Mononuclear cell (primary cell): ENCODE measurements around the gene DPP6. TPM values are rescaled to one million over a fixed set of nuclear protein-coding genes. Genes with fewer than 3 reads are reported as not detected.

Source experiments
- H3K27me3 ChIP-seq: 2 replicates; pipeline ENCODE4 v1.6.0; 2011; ENCODE audit warnings: low read length, control low read depth; ENCODE audit not compliant: insufficient read depth
- H3K4me1 ChIP-seq: 2 replicates; pipeline ENCODE4 v1.5.1; 2011; ENCODE audit warnings: mild to moderate bottlenecking, low read length, control low read depth; ENCODE audit not compliant: insufficient read depth
- H3K4me3 ChIP-seq: 2 replicates; pipeline ENCODE4 v1.5.1; 2011; ENCODE audit warnings: mild to moderate bottlenecking, low read length, moderate library complexity
- H3K9me3 ChIP-seq: 2 replicates; pipeline ENCODE4 v1.5.1; 2011; ENCODE audit warnings: low read depth, mild to moderate bottlenecking, control low read depth, low read length
- total RNA-seq: library from RNA; depleted of rRNA; stranded (reverse); fragments of >200 nt; gene quantifications from one replicate; pipeline ENCODE4 v1.2.3, GENCODE V29; 2012

The DPP6 gene
- total RNA-seq, 1 donor = not detected

DNA sequence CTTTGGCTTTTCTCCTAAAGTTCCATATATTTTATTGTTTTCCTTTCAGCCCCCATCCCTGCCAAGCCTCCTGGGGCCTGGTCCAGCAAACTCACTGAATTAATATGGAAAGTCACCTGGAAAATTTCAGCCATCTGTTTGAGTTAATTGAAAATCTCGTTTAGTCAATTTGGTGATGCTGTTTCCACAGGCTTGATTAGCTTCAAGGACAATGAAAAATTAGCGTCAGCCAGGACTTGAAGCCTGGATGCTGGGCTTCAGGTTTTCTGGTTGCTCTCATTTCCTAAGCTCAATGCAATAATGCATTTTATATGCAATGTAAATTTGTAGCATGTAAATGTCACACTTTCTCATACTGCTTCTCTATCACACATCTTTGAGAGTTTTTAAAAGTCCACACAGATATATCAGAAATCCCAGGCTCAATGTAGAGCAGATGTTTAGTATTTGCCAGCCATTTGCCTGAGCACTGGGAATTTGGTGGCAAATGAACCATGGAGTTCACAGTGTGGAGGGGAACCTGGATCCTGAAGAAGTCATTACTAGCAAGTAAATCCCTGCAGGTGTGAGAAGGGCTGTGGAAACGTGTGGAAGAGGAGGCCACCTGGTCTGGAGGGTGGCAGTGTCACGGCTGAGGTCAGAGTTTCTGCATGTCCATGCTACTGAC, 722.2 kb downstream of the DPP6 start:
- Histone ChIP-seq H3K4me3 (no peak overlapping the region), H3K4me1 (no peaks in the 10 kb centered on the region), H3K27me3 (no peaks in the 10 kb centered on the region), H3K9me3 (no peaks in the 10 kb centered on the region)

DNA sequence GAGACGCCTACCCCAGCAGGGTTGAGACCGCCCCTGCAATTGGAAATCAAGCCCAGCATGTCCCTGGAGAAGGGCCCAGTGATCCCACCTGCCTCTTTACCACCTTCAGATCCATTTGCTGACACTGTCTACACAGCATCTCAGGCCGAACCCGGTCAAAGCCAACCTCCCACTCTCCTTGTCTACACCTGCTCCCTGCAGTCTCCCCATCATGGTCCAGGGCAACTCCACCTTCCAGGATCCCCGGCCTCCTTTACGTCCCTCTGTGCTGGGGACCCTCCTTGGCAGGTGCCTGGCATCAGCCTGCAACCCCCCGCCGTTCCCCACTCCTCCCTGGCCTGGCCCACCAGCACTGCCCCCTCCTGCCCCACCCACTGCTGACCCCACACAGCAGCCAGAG, 723.5 kb downstream of the DPP6 start:
- Histone ChIP-seq H3K9me3 (no peaks in the 10 kb centered on the region), H3K4me3 (no peak overlapping the region), H3K4me1 (no peaks in the 10 kb centered on the region), H3K27me3 (no peaks in the 10 kb centered on the region)

GRCh38 chr7:154776350-154776749, 724.2 kb downstream of the DPP6 start:
- H3K4me1 ChIP-seq = no peaks in the 10 kb centered on the region
- no peak overlapping the region for H3K4me3 ChIP-seq

GRCh38 chr7:154777023-154777422, 724.8 kb downstream of the DPP6 start:
- Histone ChIP-seq H3K9me3 (no peaks in the 10 kb centered on the region), H3K4me3 (no peak overlapping the region), H3K4me1 (no peaks in the 10 kb centered on the region), H3K27me3 (no peaks in the 10 kb centered on the region)

More at GRCh38 chr7:154776350-154776749, 724.2 kb downstream of the DPP6 start:
- Histone ChIP-seq H3K27me3 (no peaks in the 10 kb centered on the region), H3K9me3 (no peaks in the 10 kb centered on the region)

- no peaks in the 10 kb centered on the region for H3K4me1 ChIP-seq
- H3K4me3 ChIP-seq = no peak overlapping the region
- no peaks in the 10 kb centered on the region for H3K27me3 ChIP-seq
- no peaks in the 10 kb centered on the region for H3K9me3 ChIP-seq
Observed at GRCh38 chr7:154777489-154777888, 725.3 kb downstream of the DPP6 start.

DNA sequence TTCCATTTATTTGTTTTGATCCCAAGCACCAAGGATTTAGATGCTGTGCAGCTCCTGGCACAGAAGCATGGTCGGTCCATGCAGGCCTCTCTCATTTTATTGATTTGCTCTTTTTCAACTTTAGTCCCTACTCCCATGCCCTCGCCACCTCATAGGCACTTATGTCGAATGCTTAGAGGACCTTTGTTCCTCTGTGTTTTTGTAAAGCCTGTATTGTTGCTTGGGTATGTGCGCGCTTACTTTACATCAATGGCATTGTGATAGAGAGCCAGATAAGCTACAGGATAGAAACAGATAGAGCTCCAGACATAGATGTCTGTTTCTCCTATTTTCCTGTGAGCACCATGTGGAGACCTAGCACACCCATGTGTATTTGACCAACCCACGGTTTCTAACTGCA, 725.7 kb downstream of the DPP6 start:
- Histone ChIP-seq H3K4me1 (no peaks in the 10 kb centered on the region), H3K27me3 (no peaks in the 10 kb centered on the region), H3K9me3 (no peaks in the 10 kb centered on the region), H3K4me3 (no peak overlapping the region)

DNA sequence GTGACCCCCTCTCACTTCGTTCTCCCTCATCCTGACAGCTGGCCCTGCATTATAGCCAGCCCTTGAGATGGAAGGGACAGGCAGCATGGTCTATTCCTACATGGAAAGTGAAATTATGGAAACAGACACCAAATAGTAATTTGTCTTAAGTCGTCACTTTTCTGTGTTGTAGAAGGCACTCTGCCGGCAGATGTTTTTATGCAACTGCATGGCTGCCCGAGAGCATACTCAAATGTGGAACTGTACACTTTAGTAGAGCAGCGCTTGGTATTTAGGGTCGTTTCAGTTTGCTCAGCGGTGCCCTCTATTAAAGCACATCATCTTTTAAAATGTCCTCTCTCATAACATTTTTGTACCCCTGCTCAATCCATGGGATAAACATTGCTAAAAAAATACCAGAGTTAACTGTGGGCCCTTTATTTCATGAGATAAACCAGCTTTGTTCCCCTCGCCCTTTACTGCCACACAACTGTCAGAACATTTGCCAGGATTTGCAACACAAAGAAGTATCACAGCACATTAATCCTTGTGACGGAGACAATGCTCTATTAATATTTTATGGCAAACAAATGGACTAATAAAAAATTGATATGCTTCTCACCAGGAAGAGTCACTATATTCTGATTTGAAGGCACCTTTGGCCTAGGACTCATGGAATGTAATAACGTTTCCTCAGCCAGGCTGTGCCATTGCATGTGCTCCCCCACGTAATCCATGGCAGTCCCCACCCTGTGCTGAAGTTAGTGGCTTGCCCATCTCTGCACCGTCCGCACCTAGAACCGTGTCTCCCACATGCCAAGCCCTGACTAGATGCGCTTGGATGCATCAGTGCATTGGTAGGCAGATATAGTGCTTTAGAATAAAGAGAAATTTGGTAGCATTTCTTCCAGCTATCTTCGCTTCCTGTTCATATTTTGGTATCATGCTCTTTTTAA, 729.4 kb downstream of the DPP6 start:
- no peaks in the 10 kb centered on the region for H3K27me3 ChIP-seq
- no peaks in the 10 kb centered on the region for H3K4me1 ChIP-seq
- no peak overlapping the region for H3K4me3 ChIP-seq
- no peaks in the 10 kb centered on the region for H3K9me3 ChIP-seq

DNA sequence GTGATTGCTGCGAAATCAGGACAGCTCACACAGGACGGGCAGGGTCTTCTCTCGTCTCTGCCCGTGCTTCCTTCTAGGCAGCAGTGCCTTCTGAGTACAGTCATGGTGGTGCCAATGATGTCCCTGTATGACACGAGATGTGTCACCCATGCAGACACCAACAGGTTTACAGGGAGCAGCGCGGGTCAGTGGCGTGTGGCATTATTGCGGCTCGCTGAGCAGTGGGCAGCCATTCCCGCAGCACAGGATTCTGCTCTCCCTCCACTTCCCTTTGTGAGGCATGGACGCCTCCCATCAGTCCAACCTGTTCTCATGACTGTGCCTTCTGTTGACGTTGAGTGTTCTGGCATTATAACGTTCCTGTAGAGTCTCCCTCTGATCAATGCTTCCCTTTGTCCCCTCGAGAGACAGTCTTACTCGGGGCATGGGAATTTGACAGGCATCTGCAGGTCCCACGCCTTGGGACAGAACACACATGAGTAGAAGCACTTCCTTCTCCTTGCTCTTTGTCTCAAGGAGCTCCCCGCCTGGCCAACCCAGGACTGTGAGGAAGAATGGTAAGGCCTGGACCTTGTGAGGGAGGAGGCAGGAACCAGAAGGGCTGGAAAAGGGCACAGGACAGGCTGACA, 731.2 kb downstream of the DPP6 start:
- no peaks in the 10 kb centered on the region for H3K9me3 ChIP-seq
- H3K27me3 ChIP-seq = no peaks in the 10 kb centered on the region
- H3K4me1 ChIP-seq = no peaks in the 10 kb centered on the region
- H3K4me3 ChIP-seq = no peak overlapping the region

- Histone ChIP-seq H3K9me3 (no peaks in the 10 kb centered on the region), H3K4me1 (no peaks in the 10 kb centered on the region), H3K4me3 (no peak overlapping the region), H3K27me3 (no peaks in the 10 kb centered on the region)
Observed at GRCh38 chr7:154785898-154786297, 733.7 kb downstream of the DPP6 start.

GRCh38 chr7:154789404-154789803, 737.2 kb downstream of the DPP6 start:
- Histone ChIP-seq H3K27me3 (no peaks in the 10 kb centered on the region), H3K4me1 (no peaks in the 10 kb centered on the region), H3K4me3 (no peak overlapping the region), H3K9me3 (no peaks in the 10 kb centered on the region)

GRCh38 chr7:154791611-154792010, 739.4 kb downstream of the DPP6 start:
- Histone ChIP-seq H3K9me3 (no peaks in the 10 kb centered on the region), H3K27me3 (no peaks in the 10 kb centered on the region), H3K4me3 (no peak overlapping the region), H3K4me1 (no peaks in the 10 kb centered on the region)

DNA sequence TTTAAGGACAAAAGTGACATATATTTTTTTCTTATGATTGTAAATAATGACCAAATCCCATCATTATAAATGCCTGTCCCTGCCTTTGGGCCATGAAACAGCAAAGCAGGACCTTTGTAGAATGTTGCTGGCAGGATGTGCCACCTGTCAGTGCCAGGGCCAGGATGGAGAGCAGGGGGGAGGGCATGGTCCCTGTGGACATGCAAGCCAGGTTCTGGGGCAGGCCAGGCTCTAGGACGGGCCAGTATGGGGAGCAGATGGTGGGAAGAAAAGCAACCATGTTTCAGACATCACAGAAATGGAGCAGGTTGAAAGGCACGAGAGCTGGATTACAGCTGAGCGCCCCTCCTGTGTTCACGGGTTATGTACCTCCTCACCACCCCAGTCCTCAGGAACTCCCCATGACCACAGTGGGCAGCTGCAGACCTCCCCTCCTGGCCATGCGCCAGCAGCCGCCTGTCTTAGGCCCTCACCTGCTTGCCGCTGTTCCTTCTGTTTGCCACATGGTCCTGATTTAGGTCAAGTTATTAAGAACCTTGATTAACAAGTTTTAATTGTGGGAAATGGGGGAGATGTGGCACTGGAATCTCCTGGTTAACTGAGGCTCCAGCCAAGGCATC, 740.3 kb downstream of the DPP6 start:
- no peaks in the 10 kb centered on the region for H3K4me1 ChIP-seq
- no peak overlapping the region for H3K4me3 ChIP-seq
- no peaks in the 10 kb centered on the region for H3K9me3 ChIP-seq
- no peaks in the 10 kb centered on the region for H3K27me3 ChIP-seq

DNA sequence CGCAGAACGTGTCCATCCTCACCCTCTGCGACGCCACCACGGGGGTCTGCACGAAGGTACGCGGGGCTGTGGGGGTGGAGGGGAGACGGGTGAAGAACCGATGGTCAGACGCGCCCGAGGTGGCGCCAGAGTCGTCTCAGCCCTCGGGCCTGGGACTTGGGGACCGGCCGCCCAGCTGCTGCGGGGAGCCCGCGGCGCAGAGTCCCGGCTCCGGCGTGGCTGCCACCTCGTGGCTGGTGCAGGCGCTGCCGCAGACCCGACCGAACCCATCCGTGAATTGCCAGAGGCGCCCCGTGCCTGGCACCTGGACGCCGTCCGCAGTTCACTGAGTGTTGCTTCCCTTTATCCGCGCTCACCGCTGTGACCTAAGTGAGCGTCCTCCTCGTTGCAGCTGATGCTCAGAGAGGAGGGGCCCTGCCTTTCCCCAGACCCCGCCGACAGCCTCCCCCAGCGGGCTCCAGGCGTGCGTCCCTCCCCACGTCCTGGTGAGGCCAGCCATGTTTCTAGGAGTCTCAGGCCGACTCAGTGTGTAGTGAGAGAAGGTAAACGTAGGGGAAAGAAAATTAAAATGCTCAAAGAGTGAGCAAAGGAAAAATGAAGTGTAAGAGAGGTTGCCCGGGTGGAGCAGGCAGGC, 742.1 kb downstream of the DPP6 start:
- Histone ChIP-seq H3K27me3 (no peaks in the 10 kb centered on the region), H3K9me3 (no peaks in the 10 kb centered on the region), H3K4me3 (no peak overlapping the region), H3K4me1 (no peaks in the 10 kb centered on the region)

- Histone ChIP-seq H3K4me1 (no peaks in the 10 kb centered on the region), H3K9me3 (no peaks in the 10 kb centered on the region), H3K4me3 (no peak overlapping the region), H3K27me3 (no peaks in the 10 kb centered on the region)
Observed at GRCh38 chr7:154795014-154795413, 742.8 kb downstream of the DPP6 start.
